ENCODE measurements around the gene MYOF.
"Not testable (repeated sequence)": the region's sequence is repeated elsewhere in the genome, so short reads cannot be mapped to it uniquely, and the experiment has no call there.

MYOF gene

DNA sequence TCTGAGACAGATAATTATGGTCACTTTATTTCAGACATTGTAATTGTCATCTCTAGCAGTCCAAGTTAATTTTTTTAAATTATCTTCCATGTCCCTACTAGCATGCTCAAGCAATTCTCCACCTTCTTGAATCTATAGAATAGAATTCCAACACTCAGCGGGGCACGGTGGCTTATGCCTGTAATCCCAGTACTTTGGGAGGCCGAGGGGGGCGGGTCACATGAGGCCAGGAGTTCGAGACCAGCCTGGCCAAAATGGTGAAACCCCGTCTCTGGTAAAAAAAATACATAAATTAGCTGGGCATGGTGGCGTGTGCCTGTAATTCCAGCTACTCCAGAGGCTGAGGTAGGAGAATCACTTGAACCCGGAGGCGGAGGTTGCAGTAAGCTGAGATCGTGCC is 39.4 kb downstream of the MYOF start:
- Histone ChIP-seq H3K4me1 (ENCODE audit: control insufficient read depth, insufficient read depth, low read length) (peaks cover 71% of the 10 kb centered on the region), H3K9ac (ENCODE audit: low read length in 2 of 2) (peak overlapping the region in 1 of 2 donors; percentile 16), H3K27ac (ENCODE audit: low read length) (peak overlapping the region; percentile 100)
- H3K4me3 ChIP-seq (ENCODE audit: low read length in 2 of 2); H3K27me3 ChIP-seq (ENCODE audit: control insufficient read depth in 1 of 2, insufficient read depth in 2 of 2, low read length in 2 of 2); H3K9me3 ChIP-seq (ENCODE audit: control insufficient read depth in 2 of 2, low read length in 2 of 2); H3K36me3 ChIP-seq (ENCODE audit: control insufficient read depth in 2 of 2, insufficient read depth in 2 of 2, low read length in 2 of 2): not testable (repeated sequence)

DNA sequence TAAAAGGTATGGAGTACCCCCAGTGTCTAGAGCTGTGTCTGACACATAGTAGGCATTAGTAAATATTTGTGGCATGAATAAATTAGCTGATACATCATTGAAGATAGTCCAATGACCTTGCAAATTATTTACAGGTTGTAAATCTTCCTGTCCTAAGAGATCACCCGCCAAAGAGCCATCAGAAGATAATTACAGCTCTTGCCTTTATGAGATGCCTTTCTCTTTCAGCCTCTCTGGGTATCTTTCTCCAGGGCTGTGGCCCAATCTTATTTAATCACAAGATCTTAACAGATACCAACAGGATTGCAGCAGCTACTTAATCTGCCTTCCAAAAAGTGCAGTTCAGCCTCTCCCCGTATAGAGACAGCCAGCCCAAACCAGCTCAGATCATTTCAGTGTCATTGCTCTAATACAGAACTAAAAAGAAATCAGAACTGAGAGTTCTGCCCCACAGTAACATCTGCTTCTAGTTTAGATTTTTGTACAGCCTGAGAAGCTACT is 41.5 kb downstream of the MYOF start:
- Histone ChIP-seq H3K9ac (ENCODE audit: low read length in 2 of 2) (peak overlapping the region; percentile 38 to 75), H3K36me3 (ENCODE audit: control insufficient read depth in 2 of 2, insufficient read depth in 2 of 2, low read length in 2 of 2) (no peaks in the 10 kb centered on the region), H3K4me3 (ENCODE audit: low read length in 2 of 2) (no peak overlapping the region), H3K9me3 (ENCODE audit: control insufficient read depth in 2 of 2, low read length in 2 of 2) (no peaks in the 10 kb centered on the region), H3K4me1 (ENCODE audit: control insufficient read depth, insufficient read depth, low read length) (peaks cover 73% of the 10 kb centered on the region), H3K27ac (ENCODE audit: low read length) (peak overlapping the region; percentile 100), H3K27me3 (ENCODE audit: control insufficient read depth in 1 of 2, insufficient read depth in 2 of 2, low read length in 2 of 2) (no peaks in the 10 kb centered on the region)

DNA sequence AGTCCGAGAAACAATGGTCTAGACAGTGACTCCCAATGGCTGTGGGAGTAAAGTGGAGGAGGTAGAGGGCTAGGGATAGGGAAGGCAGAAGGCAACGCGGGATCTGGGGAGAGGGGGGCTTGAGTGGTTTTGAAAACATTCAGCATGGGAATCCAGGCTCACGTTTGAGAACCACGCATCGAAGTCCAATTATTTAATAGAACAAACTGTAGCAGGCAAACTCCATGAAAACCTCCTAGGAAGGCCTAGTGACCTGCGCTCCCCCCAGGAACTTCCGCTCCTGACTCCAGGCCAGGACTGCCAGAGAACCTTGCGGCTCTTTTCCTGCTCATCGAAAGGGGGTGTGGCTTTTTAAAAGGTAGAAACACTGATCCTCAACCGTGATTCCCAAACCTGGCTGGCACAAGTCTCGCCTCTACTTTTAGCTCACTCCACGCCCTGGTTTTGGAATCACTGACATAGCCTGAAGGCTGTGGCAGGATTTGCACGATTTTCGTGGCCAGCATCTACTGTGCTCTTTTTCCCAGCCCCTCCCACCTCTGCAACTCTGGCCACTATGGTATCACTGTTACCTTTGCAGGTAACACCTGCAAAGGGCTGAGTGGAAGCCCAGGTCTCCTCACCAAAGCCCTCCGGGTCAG is 43.4 kb downstream of the MYOF start:
- peaks cover 72% of the 10 kb centered on the region for H3K4me1 ChIP-seq (ENCODE audit: control insufficient read depth, insufficient read depth, low read length)
- H3K4me3 ChIP-seq (ENCODE audit: low read length in 2 of 2) = peak overlapping the region in 1 of 2 donors; percentile 63
- H3K36me3 ChIP-seq (ENCODE audit: control insufficient read depth in 2 of 2, insufficient read depth in 2 of 2, low read length in 2 of 2) = no peaks in the 10 kb centered on the region
- peak overlapping the region; percentile 100 for H3K27ac ChIP-seq (ENCODE audit: low read length)
- no peaks in the 10 kb centered on the region for H3K27me3 ChIP-seq (ENCODE audit: control insufficient read depth in 1 of 2, insufficient read depth in 2 of 2, low read length in 2 of 2)
- H3K9ac ChIP-seq (ENCODE audit: low read length in 2 of 2) = peak overlapping the region; percentile 88 to 95
- H3K9me3 ChIP-seq (ENCODE audit: control insufficient read depth in 2 of 2, low read length in 2 of 2) = no peaks in the 10 kb centered on the region

DNA sequence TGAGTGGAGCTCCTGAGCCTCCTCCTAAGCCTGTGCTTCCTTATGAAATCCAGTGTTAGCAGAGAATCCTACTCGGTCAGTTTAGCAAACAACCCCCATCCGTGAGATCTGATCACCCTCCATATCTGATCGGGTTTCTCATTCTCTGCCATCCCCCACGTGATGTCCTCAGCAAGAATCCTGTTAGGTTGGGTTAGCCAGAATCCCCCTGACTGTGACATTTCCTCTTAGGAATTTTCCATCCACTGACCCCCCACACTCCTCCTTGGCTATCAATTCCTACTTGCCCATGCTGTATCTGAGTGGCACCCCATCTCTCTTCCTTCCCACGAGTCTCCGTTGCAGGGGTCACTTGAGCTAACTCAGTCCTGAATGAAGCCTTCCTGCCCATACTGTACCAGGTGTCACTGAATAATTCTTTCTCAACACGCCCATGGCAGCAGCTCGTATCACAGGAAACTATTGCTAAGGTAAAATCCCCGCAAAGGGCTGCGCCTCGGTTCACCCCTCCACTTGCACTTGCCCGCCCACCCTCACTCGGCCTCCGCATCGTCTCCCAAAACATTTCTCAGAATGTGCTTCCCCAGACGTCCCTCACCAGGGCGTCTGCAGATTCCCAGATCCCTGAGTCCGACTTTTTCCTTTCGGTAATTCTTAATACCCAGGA is 44.1 kb downstream of the MYOF start:
- Histone ChIP-seq H3K4me1 (ENCODE audit: control insufficient read depth, insufficient read depth, low read length) (peaks cover 71% of the 10 kb centered on the region), H3K9ac (ENCODE audit: low read length in 2 of 2) (peak overlapping the region; percentile 88 to 95), H3K36me3 (ENCODE audit: control insufficient read depth in 2 of 2, insufficient read depth in 2 of 2, low read length in 2 of 2) (no peaks in the 10 kb centered on the region), H3K27me3 (ENCODE audit: control insufficient read depth in 1 of 2, insufficient read depth in 2 of 2, low read length in 2 of 2) (no peaks in the 10 kb centered on the region), H3K9me3 (ENCODE audit: control insufficient read depth in 2 of 2, low read length in 2 of 2) (no peaks in the 10 kb centered on the region), H3K4me3 (ENCODE audit: low read length in 2 of 2) (peak overlapping the region; percentile 43 to 63), H3K27ac (ENCODE audit: low read length) (peak overlapping the region; percentile 100)

DNA sequence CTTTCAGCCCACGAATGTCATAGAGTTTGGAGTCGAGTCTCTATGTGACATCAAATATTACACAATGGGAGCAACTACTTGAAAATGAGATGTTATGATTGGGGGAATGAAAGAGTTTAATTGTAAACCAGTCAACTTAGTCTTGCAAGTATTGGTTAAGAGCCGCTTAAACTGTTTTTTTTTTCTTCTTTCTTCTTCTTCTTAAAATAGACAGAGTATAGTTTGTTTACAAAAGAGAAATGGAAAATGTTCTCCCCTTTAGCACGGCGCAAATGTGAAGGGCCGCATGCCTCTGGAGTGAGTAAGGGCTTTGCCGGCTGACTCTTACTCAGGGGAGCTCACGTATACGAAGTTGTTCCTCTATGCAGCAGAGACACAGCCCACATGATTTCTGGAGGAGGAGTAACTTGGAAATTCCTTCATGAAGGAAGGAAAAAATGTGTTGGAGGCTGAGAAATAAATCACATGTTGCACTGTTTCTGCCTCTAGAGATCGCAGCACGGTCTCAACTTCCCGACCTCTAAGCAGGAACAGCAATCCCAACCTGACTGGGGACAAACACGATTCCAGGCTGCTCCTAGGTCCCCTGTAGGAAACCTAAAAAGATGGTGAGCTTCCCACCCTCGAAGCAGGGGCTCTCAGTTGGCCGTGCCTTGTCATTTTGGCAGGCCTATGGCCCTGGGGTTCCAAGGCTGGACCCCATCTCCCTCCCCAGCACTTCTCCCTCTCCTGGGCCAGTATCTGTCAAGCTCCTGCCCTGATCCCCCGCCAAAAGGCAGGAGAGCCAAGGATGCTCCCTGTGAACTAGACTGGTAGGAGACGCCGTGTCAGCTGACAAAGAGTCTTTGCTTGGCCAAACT is 44.8 kb downstream of the MYOF start:
- Histone ChIP-seq H3K27me3 (ENCODE audit: control insufficient read depth in 1 of 2, insufficient read depth in 2 of 2, low read length in 2 of 2) (no peaks in the 10 kb centered on the region), H3K27ac (ENCODE audit: low read length) (peak overlapping the region; percentile 100), H3K4me1 (ENCODE audit: control insufficient read depth, insufficient read depth, low read length) (peaks cover 68% of the 10 kb centered on the region), H3K36me3 (ENCODE audit: control insufficient read depth in 2 of 2, insufficient read depth in 2 of 2, low read length in 2 of 2) (no peaks in the 10 kb centered on the region), H3K9ac (ENCODE audit: low read length in 2 of 2) (peak overlapping the region; percentile 88 to 95), H3K4me3 (ENCODE audit: low read length in 2 of 2) (peak overlapping the region; percentile 43 to 63), H3K9me3 (ENCODE audit: control insufficient read depth in 2 of 2, low read length in 2 of 2) (no peaks in the 10 kb centered on the region)

DNA sequence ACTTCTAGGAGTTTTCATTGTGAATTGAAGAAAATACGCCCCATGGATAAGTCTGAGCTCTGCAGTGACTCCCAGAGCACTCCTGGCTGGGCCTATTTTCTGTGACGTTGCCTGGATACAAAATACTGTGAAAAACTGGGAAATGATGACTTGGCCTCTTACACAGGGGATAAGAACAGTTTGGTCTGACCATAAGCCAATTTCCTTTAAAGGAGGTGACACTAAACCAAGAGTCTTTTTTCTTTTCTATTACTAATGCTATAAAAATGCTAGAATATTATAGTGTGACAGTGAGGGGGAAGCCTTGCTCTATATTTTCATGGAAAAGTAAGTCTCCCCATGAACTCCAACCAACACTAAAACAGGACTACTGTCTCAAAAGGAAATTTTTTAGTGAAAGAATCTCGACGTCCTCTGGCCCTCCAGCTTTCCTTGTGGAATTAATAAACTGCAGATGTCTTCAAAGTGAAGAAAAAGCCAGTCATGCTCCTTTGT is 45.5 kb downstream of the MYOF start:
- H3K4me3 ChIP-seq (ENCODE audit: low read length in 2 of 2) = peak overlapping the region in 1 of 2 donors; percentile 63

DNA sequence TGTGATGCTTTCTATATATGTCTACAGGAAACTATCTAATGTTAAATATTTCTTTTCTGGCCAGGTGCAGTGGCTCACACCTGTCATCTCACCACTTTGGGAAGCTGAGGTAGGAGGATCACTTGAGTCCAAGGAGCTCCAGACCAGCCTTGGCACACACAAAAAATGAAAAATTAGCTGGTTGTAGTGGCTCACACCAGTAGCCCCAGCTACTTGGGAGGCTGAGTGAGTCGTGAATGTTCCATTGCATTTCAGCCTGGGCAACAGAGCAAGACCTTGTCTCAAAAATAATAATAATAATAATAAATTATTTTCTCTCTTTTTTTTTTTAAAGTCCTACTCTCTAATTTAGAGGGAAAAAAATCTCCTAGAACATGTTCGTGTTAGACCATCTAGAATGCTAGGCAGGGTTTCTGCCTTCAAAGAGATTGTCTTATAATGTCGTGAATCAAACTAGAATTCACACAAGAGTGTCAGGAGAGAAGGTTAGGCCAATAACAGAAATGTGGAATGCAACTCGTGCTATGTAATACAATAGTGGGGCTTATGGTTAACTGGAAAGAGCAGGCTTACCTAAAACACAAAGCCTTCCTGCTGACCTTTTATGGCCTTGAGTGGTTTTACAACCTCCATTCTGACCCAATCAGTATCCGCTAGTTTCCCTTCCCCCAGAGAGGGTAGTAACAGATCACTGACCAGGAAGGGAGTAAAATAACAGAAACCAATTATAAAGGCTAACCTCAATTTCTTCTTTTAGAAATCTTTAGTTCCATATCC is 46.3 kb downstream of the MYOF start:
- H3K4me1 ChIP-seq (ENCODE audit: control insufficient read depth, insufficient read depth, low read length) = peaks cover 75% of the 10 kb centered on the region
- H3K9ac ChIP-seq (ENCODE audit: low read length in 2 of 2) = peak overlapping the region; percentile 69 to 70
- peak overlapping the region; percentile 100 for H3K27ac ChIP-seq (ENCODE audit: low read length)

More for the DNA sequence above, 45.5 kb downstream of the MYOF start:
- Histone ChIP-seq H3K27ac (ENCODE audit: low read length) (peak overlapping the region; percentile 100), H3K9me3 (ENCODE audit: control insufficient read depth in 2 of 2, low read length in 2 of 2) (no peaks in the 10 kb centered on the region), H3K4me1 (ENCODE audit: control insufficient read depth, insufficient read depth, low read length) (peaks cover 73% of the 10 kb centered on the region), H3K36me3 (ENCODE audit: control insufficient read depth in 2 of 2, insufficient read depth in 2 of 2, low read length in 2 of 2) (no peaks in the 10 kb centered on the region), H3K9ac (ENCODE audit: low read length in 2 of 2) (peak overlapping the region; percentile 69 to 70), H3K27me3 (ENCODE audit: control insufficient read depth in 1 of 2, insufficient read depth in 2 of 2, low read length in 2 of 2) (no peaks in the 10 kb centered on the region)

DNA sequence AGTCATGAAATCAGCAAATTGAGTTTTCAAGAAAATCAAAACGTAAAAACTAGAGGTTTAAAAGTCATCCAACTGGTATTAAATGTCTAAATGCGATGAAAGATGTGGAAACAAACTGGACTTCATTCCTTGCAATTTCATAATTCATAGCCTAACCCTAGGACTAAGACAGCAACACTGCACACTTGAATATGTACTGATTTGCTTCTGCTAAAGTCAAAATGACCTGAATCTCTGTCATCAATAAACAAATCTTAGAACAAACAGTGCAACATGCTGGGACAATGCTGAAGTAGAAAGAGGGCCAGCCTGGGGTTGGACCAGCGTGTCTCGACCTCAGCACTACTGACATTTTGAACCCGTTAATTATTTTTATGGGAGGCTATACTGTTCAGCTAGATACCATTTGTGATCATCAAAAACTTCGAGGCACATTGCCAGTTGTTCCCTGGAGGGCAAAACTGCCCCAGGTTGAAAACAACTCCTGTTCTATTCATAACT is 47.1 kb downstream of the MYOF start:
- Histone ChIP-seq H3K36me3 (ENCODE audit: control insufficient read depth in 2 of 2, insufficient read depth in 2 of 2, low read length in 2 of 2) (peaks cover 0 to 2% of the 10 kb centered on the region in 2 donors), H3K4me1 (ENCODE audit: control insufficient read depth, insufficient read depth, low read length) (peaks cover 69% of the 10 kb centered on the region)

More for the DNA sequence above, 46.3 kb downstream of the MYOF start:
- Histone ChIP-seq H3K27me3 (ENCODE audit: control insufficient read depth in 1 of 2, insufficient read depth in 2 of 2, low read length in 2 of 2) (no peaks in the 10 kb centered on the region), H3K9me3 (ENCODE audit: control insufficient read depth in 2 of 2, low read length in 2 of 2) (no peaks in the 10 kb centered on the region), H3K4me3 (ENCODE audit: low read length in 2 of 2) (peak overlapping the region in 1 of 2 donors; percentile 40), H3K36me3 (ENCODE audit: control insufficient read depth in 2 of 2, insufficient read depth in 2 of 2, low read length in 2 of 2) (peaks cover 0 to 2% of the 10 kb centered on the region in 2 donors)

DNA sequence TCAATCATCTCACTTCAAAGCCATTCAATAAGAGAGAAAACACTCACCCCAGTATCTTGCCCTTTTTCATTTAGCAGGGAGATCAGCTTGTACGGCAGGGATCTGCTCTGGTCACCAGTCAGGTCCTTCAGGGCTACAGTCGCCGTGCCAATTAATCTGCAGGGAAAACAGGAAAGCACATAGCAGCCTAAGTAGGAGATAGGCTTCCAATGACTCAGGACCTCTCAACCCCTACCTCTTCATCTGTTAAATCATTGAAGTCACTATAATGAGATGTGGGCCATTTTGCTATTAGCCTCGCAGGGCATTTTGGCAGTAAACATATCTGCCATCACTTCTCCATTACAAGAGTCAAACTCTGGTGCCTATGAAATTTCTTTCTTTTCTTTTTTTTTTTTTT is 50.8 kb downstream of the MYOF start:
- no peaks in the 10 kb centered on the region for H3K27me3 ChIP-seq (ENCODE audit: control insufficient read depth in 1 of 2, insufficient read depth in 2 of 2, low read length in 2 of 2)
- H3K36me3 ChIP-seq (ENCODE audit: control insufficient read depth in 2 of 2, insufficient read depth in 2 of 2, low read length in 2 of 2) = peaks cover 4 to 9% of the 10 kb centered on the region in 2 donors
- no peak overlapping the region for H3K4me3 ChIP-seq (ENCODE audit: low read length in 2 of 2)
- H3K9me3 ChIP-seq (ENCODE audit: control insufficient read depth in 2 of 2, low read length in 2 of 2) = no peaks in the 10 kb centered on the region
- H3K9ac ChIP-seq (ENCODE audit: low read length in 2 of 2) = no peak overlapping the region
- peak overlapping the region; percentile 64 for H3K27ac ChIP-seq (ENCODE audit: low read length)
- H3K4me1 ChIP-seq (ENCODE audit: control insufficient read depth, insufficient read depth, low read length) = peaks cover 43% of the 10 kb centered on the region

More for the DNA sequence above, 47.1 kb downstream of the MYOF start:
- Histone ChIP-seq H3K9me3 (ENCODE audit: control insufficient read depth in 2 of 2, low read length in 2 of 2) (no peaks in the 10 kb centered on the region), H3K4me3 (ENCODE audit: low read length in 2 of 2) (peak overlapping the region in 1 of 2 donors; percentile 15), H3K9ac (ENCODE audit: low read length in 2 of 2) (peak overlapping the region; percentile 7 to 53), H3K27ac (ENCODE audit: low read length) (peak overlapping the region; percentile 100), H3K27me3 (ENCODE audit: control insufficient read depth in 1 of 2, insufficient read depth in 2 of 2, low read length in 2 of 2) (no peaks in the 10 kb centered on the region)

Data from stomach smooth muscle (tissue), 2 donors.